Mesendoderm (in vitro differentiated cells): ENCODE data around the gene TREML1.

Experiments used
- DNase-seq: peaks from one replicate; pipeline ENCODE4 v3.0.0; 2013
- H2AK5ac ChIP-seq: 2 replicates; pipeline ENCODE4 v1.6.1; 2013; ENCODE audit warnings: low read length, inconsistent platforms
- H2BK120ac ChIP-seq: 2 replicates; pipeline ENCODE4 v1.6.1; 2013; ENCODE audit warnings: low read depth, mild to moderate bottlenecking, low read length, moderate library complexity, mixed read lengths
- H2BK15ac ChIP-seq: replicated peaks from 2 replicates; pipeline ENCODE4 v1.6.1; 2013; ENCODE audit warnings: low read depth, mild to moderate bottlenecking, moderate library complexity
- H2BK5ac ChIP-seq: 2 replicates; pipeline ENCODE4 v1.6.1; 2013; ENCODE audit warnings: low read length, inconsistent platforms
- H3K18ac ChIP-seq: 2 replicates; pipeline ENCODE4 v1.6.1; 2013; ENCODE audit warnings: mild to moderate bottlenecking, low read length, mixed read lengths
- H3K23ac ChIP-seq: one replicate; pipeline ENCODE4 v1.6.1; 2013; ENCODE audit warnings: low read length
- H3K27ac ChIP-seq: 2 replicates; pipeline ENCODE4 v1.5.1; 2013; ENCODE audit warnings: low read depth, mild to moderate bottlenecking, inconsistent platforms, low read length, moderate library complexity
- H3K27me3 ChIP-seq: 2 replicates; pipeline ENCODE4 v1.6.1; 2013; ENCODE audit warnings: low read length, control low read depth, mild to moderate bottlenecking, inconsistent platforms; ENCODE audit not compliant: insufficient read depth, poor library complexity
- H3K36me3 ChIP-seq: 2 replicates; pipeline ENCODE4 v1.6.1; 2013; ENCODE audit warnings: low read length, inconsistent platforms; ENCODE audit not compliant: control insufficient read depth, insufficient read depth
- H3K4ac ChIP-seq: one replicate; pipeline ENCODE4 v1.6.1; 2013; ENCODE audit warnings: low read depth, mild to moderate bottlenecking, low read length, moderate library complexity
- H3K4me1 ChIP-seq: 2 replicates; pipeline ENCODE4 v1.6.1; 2013; ENCODE audit warnings: low read depth, low read length, inconsistent platforms; ENCODE audit not compliant: control insufficient read depth
- H3K4me2 ChIP-seq: 2 replicates; pipeline ENCODE4 v1.6.1; 2013; ENCODE audit warnings: low read length
- H3K4me3 ChIP-seq: 2 replicates; pipeline ENCODE4 v1.5.1; 2013; ENCODE audit warnings: mild to moderate bottlenecking, low read length
- H3K56ac ChIP-seq: one replicate; pipeline ENCODE4 v1.6.1; 2013; ENCODE audit warnings: low read length
- H3K79me1 ChIP-seq: 2 replicates; pipeline ENCODE4 v1.6.1; 2013; ENCODE audit warnings: low read length, inconsistent platforms
- H3K79me2 ChIP-seq: 2 replicates; pipeline ENCODE4 v1.6.1; 2013; ENCODE audit warnings: mild to moderate bottlenecking, low read length; ENCODE audit not compliant: control insufficient read depth, insufficient read depth
- H3K9ac ChIP-seq: 2 replicates; pipeline ENCODE4 v1.6.1; 2013; ENCODE audit warnings: low read length, inconsistent platforms
- H4K5ac ChIP-seq: one replicate; pipeline ENCODE4 v1.6.1; 2013; ENCODE audit warnings: low read length
- H4K8ac ChIP-seq: one replicate; pipeline ENCODE4 v1.6.1; 2013; ENCODE audit warnings: low read depth, mild to moderate bottlenecking, control low read depth, low read length, moderate library complexity
- WGBS: extraction: QIAGEN DNeasy Blood & Tissue Kit; methylation state at CpG from one replicate; pipeline ENCODE4 v1.1.7; 2013; ENCODE audit warnings: low lambda C conversion rate, missing lambda C conversion rate; ENCODE audit not compliant: insufficient coverage; ENCODE audit errors: extremely low coverage; 5-methylcytosine and 5-hydroxymethylcytosine counted together

The TREML1 gene

GRCh38 chr6:41175084-41175483, 20.9 kb upstream of the TREML1 start:
- H3K23ac ChIP-seq: no peak overlapping the region
- H3K4ac ChIP-seq: no peak overlapping the region
- H2BK15ac ChIP-seq: no peak overlapping the region
- DNase-seq: no peak
- no peak overlapping the region for H2BK120ac ChIP-seq
- no peak overlapping the region for H3K4me2 ChIP-seq
- H3K56ac ChIP-seq: no peak overlapping the region
- no peak overlapping the region for H3K18ac ChIP-seq
- no CpG with 5 or more reads among the region's 1 CpG for WGBS
- no peak overlapping the region for H4K5ac ChIP-seq
- H3K4me3 ChIP-seq: no peak overlapping the region
- H3K4me1 ChIP-seq: peaks cover 10% of the 10 kb centered on the region
- H3K27ac ChIP-seq: no peak overlapping the region
- no peaks in the 10 kb centered on the region for H3K27me3 ChIP-seq
- H3K9ac ChIP-seq: no peak overlapping the region
- no peaks in the 10 kb centered on the region for H3K79me2 ChIP-seq
- H2AK5ac ChIP-seq: no peak overlapping the region
- H3K36me3 ChIP-seq: no peaks in the 10 kb centered on the region
- H3K79me1 ChIP-seq: no peaks in the 10 kb centered on the region
- H2BK5ac ChIP-seq: no peak overlapping the region
- no peak overlapping the region for H4K8ac ChIP-seq

GRCh38 chr6:41174610-41175009, 20.5 kb upstream of the TREML1 start:
- H2BK15ac ChIP-seq: no peak overlapping the region
- no peak overlapping the region for H2BK120ac ChIP-seq
- H4K8ac ChIP-seq: no peak overlapping the region
- H4K5ac ChIP-seq: no peak overlapping the region
- H3K56ac ChIP-seq: no peak overlapping the region
- no peak overlapping the region for H2BK5ac ChIP-seq
- no peaks in the 10 kb centered on the region for H3K27me3 ChIP-seq
- no peaks in the 10 kb centered on the region for H3K79me1 ChIP-seq
- no peak overlapping the region for H3K4me3 ChIP-seq
- H3K23ac ChIP-seq: no peak overlapping the region
- no peak overlapping the region for H3K4ac ChIP-seq
- no peaks in the 10 kb centered on the region for H3K79me2 ChIP-seq
- no peak overlapping the region for H3K27ac ChIP-seq
- WGBS: no CpG with 5 or more reads among the region's 2 CpGs
- H2AK5ac ChIP-seq: no peak overlapping the region
- H3K36me3 ChIP-seq: no peaks in the 10 kb centered on the region
- H3K4me1 ChIP-seq: peaks cover 10% of the 10 kb centered on the region
- H3K9ac ChIP-seq: no peak overlapping the region
- no peak overlapping the region for H3K18ac ChIP-seq
- no peak for DNase-seq
- no peak overlapping the region for H3K4me2 ChIP-seq

GRCh38 chr6:41171908-41172307, 17.8 kb upstream of the TREML1 start:
- peak overlapping the region; percentile 39 for H3K18ac ChIP-seq

GRCh38 chr6:41170547-41171160, 16.5 kb upstream of the TREML1 start:
- Histone ChIP-seq H3K9ac (no peak overlapping the region), H3K56ac (peak overlapping the region; percentile 43), H3K27ac (no peak overlapping the region), H3K4me1 (peaks cover 10% of the 10 kb centered on the region), H3K4ac (no peak overlapping the region), H3K27me3 (no peaks in the 10 kb centered on the region), H3K79me2 (no peaks in the 10 kb centered on the region), H2BK5ac (peak overlapping the region; percentile 65), H3K4me3 (no peak overlapping the region), H2AK5ac (peak overlapping the region; percentile 48), H3K36me3 (no peaks in the 10 kb centered on the region), H3K23ac (no peak overlapping the region), H3K4me2 (no peak overlapping the region), H2BK15ac (no peak overlapping the region), H3K79me1 (no peaks in the 10 kb centered on the region), H3K18ac (no peak overlapping the region), H4K8ac (no peak overlapping the region), H4K5ac (no peak overlapping the region), H2BK120ac (no peak overlapping the region)
- peak; percentile 22 for DNase-seq
- no CpG with 5 or more reads among the region's 4 CpGs for WGBS

More at GRCh38 chr6:41171908-41172307, 17.8 kb upstream of the TREML1 start:
- no peak overlapping the region for H4K5ac ChIP-seq
- no peak overlapping the region for H3K4me3 ChIP-seq
- no peaks in the 10 kb centered on the region for H3K79me2 ChIP-seq
- no peak overlapping the region for H3K23ac ChIP-seq
- WGBS: no CpG with 5 or more reads among the region's 3 CpGs
- peak; percentile 42 for DNase-seq
- peak overlapping the region; percentile 12 for H3K27ac ChIP-seq
- no peaks in the 10 kb centered on the region for H3K36me3 ChIP-seq
- H2AK5ac ChIP-seq: no peak overlapping the region
- no peak overlapping the region for H2BK15ac ChIP-seq
- no peak overlapping the region for H3K4ac ChIP-seq
- no peak overlapping the region for H3K4me2 ChIP-seq
- no peaks in the 10 kb centered on the region for H3K79me1 ChIP-seq
- no peak overlapping the region for H4K8ac ChIP-seq
- no peaks in the 10 kb centered on the region for H3K27me3 ChIP-seq
- no peak overlapping the region for H3K9ac ChIP-seq
- no peak overlapping the region for H2BK120ac ChIP-seq
- no peak overlapping the region for H2BK5ac ChIP-seq
- peaks cover 10% of the 10 kb centered on the region for H3K4me1 ChIP-seq
- H3K56ac ChIP-seq: no peak overlapping the region

- H3K18ac ChIP-seq: no peak overlapping the region
- no peak overlapping the region for H3K23ac ChIP-seq
Measured at GRCh38 chr6:41167173-41167963, 13.2 kb upstream of the TREML1 start.

More at GRCh38 chr6:41167173-41167963, 13.2 kb upstream of the TREML1 start:
- H3K4me3 ChIP-seq: no peak overlapping the region
- no peaks in the 10 kb centered on the region for H3K27me3 ChIP-seq
- peaks cover 10% of the 10 kb centered on the region for H3K4me1 ChIP-seq
- no peak overlapping the region for H4K8ac ChIP-seq
- no peak overlapping the region for H2BK5ac ChIP-seq
- H2AK5ac ChIP-seq: no peak overlapping the region
- no peak overlapping the region for H3K4me2 ChIP-seq
- no peak overlapping the region for H3K9ac ChIP-seq
- H3K4ac ChIP-seq: no peak overlapping the region
- no peaks in the 10 kb centered on the region for H3K79me2 ChIP-seq
- WGBS: no CpG with 5 or more reads among the region's 5 CpGs
- H3K36me3 ChIP-seq: no peaks in the 10 kb centered on the region
- H2BK15ac ChIP-seq: no peak overlapping the region
- DNase-seq: peak; percentile 63
- no peak overlapping the region for H3K27ac ChIP-seq
- no peak overlapping the region for H3K56ac ChIP-seq
- H4K5ac ChIP-seq: no peak overlapping the region
- H2BK120ac ChIP-seq: no peak overlapping the region
- H3K79me1 ChIP-seq: no peaks in the 10 kb centered on the region
